Hepatocyte (in vitro differentiated cells): Measurements from ENCODE around the gene PLXNA2.

Experiments used
- EZH2 ChIP-seq: fragments of 200-600 bp; sonication (generic); IDR thresholded peaks from 2 replicates; pipeline ENCODE4 v1.6.1; 2016; ENCODE audit warnings: antibody characterized with exemption, mild to moderate bottlenecking, borderline replicate concordance
- EZH2phosphoT487 ChIP-seq: fragments of 200-600 bp; sonication (generic); IDR thresholded peaks from one replicate; pipeline ENCODE4 v1.6.1; 2018; ENCODE audit warnings: antibody characterized with exemption, mild to moderate bottlenecking, low read depth, moderate library complexity; ENCODE audit not compliant: unreplicated experiment, severe bottlenecking
- TF ChIP-seq, protein P1 (sequence below): fragments of 200-600 bp; sonication (generic); IDR thresholded peaks from 2 replicates; pipeline ENCODE4 v1.5.1; 2016; ENCODE audit warnings: antibody characterized with exemption, mild to moderate bottlenecking; ENCODE audit not compliant: poor library complexity

- TF ChIP-seq, protein P1, sequence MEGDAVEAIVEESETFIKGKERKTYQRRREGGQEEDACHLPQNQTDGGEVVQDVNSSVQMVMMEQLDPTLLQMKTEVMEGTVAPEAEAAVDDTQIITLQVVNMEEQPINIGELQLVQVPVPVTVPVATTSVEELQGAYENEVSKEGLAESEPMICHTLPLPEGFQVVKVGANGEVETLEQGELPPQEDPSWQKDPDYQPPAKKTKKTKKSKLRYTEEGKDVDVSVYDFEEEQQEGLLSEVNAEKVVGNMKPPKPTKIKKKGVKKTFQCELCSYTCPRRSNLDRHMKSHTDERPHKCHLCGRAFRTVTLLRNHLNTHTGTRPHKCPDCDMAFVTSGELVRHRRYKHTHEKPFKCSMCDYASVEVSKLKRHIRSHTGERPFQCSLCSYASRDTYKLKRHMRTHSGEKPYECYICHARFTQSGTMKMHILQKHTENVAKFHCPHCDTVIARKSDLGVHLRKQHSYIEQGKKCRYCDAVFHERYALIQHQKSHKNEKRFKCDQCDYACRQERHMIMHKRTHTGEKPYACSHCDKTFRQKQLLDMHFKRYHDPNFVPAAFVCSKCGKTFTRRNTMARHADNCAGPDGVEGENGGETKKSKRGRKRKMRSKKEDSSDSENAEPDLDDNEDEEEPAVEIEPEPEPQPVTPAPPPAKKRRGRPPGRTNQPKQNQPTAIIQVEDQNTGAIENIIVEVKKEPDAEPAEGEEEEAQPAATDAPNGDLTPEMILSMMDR = no peak
- TF ChIP-seq EZH2 = no peak
- no peak for TF ChIP-seq EZH2phosphoT487
These were observed 163.5 kb downstream of the PLXNA2 start for GRCh38 chr1:208080396-208081286.
